GM19397 (cell line): ENCODE measurements around the gene PEMT.

Source experiments
- ATAC-seq: cut with Tn5 transposase; IDR thresholded peaks from one replicate; pipeline ENCODE4 v1.9.1; 2021; ENCODE audit warnings: mild to moderate bottlenecking, moderate library complexity; ENCODE audit not compliant: unreplicated experiment

Gene PEMT

GRCh38 chr17:17516941-17517720, 74.4 kb downstream of the PEMT start:
- ATAC-seq: no peak

- no peak for ATAC-seq
Observed at GRCh38 chr17:17515934-17516930, 75.3 kb downstream of the PEMT start.

DNA sequence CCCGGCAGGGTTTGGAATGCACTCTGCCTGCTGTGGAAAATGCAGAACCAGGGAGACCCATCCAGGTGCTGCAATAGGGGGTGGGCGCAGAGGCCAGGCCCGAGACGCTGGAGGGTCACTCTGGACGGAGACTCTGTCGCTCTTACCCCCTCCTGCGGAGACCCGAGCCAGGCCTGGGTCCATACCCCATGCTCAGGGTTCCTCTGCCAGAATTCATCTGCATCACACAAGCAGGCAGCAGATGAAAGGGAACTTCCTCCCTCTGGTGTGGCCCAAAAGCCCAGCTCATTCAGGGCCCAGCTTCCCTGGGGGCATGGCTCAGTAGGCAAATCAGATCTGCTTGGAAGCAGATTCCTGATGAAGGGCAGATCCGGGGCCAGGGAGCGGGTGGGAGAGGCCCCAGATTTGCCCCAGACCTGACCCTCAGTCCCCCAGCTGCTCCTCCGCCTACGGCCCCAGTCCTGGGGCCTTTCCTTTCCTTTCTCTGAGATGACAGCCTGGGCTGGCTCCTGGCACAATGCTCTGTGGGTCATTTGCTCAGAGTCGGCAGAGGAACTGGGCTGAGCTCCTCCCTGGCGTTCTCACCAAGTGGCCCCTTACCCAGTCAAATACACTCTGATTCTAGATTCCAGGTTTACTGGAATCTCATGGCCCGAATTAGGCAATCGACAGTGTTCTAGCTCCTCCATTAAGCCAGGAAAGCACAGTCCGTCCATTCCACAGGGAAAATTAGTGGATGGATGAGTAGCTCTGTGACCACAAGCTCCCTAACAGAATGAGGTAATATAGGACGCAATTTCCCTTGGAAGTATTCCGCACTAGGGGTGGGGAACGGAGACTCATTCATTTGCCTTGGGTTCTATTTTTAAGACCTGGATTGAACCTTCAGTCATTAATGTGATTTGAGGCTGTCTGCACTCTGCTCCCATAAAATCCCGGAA, 76.2 kb downstream of the PEMT start:
- no peak for ATAC-seq

- ATAC-seq: no peak
Observed at GRCh38 chr17:17514361-17514992, 77.0 kb downstream of the PEMT start.

DNA sequence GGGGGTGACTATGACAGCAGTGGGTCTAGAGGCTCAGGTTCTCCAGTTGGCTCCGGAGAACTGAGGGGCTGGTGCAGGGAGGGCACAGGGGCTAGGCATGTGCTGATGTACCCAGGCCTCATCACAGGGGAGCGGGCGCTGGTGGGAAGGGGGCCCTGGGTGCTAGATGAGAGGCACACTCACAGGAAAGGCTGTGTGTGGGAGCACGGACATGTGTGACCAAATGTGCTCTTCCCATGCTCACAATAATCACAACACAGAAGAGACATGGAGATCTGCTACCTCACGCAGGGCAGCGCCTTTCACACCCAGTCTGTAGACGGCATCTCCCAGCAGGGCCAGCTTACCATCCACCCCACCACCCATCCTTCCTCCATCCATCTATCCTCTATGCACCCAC, 77.9 kb downstream of the PEMT start:
- no peak for ATAC-seq

DNA sequence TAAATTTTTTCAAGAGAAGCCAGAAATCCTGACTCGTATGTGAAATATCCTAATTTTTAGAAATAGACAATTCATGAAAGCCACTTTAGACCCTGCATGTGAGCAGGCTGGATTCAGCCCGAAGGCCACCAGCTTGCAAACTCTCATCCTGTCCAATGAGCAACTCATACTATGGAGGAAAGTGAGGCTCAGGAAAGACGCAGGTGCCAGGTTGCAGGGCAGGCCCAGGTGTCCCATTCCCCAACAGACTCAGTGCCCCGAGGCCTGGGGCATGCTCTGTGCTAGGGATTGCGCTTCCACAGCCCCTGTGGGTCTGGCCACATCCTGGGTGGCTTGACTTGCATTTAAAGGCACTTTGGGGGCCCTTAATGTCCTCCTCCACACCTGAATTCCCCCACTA, 78.6 kb downstream of the PEMT start:
- no peak for ATAC-seq

- no peak for ATAC-seq
Observed at GRCh38 chr17:17511881-17512858, 79.3 kb downstream of the PEMT start.

GRCh38 chr17:17511293-17511741, 80.2 kb downstream of the PEMT start:
- ATAC-seq: no peak

GRCh38 chr17:17510456-17511292, 80.8 kb downstream of the PEMT start:
- no peak for ATAC-seq

GRCh38 chr17:17509601-17510425, 81.7 kb downstream of the PEMT start:
- no peak for ATAC-seq

GRCh38 chr17:17508646-17509591, 82.6 kb downstream of the PEMT start:
- no peak for ATAC-seq

DNA sequence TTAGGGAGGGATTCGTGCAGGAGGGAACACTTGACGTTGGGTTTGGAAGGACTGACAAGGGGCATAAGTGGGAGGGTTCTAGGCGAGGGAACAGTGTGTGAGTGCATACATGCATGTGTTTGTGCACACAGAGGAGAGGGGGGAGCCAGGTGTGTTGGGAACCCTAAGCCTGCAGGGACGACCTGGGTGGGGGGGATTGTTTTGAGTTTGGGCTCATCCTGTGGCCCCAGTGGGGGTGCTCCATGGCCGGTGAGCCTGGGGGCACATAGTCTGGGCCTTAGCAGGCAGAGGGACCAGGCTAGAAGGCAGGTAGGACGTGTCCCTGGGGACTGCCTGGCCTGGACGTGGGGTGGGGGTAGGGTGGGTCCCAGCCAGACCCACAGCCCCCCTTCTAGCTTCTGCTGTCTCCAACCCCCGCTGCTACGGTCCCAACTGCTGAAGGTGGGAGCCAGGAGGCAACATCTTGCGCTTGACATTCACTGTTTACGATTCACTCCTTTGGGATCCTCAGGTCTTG, 83.4 kb downstream of the PEMT start:
- no peak for ATAC-seq

GRCh38 chr17:17507465-17508011, 84.0 kb downstream of the PEMT start:
- ATAC-seq: no peak

DNA sequence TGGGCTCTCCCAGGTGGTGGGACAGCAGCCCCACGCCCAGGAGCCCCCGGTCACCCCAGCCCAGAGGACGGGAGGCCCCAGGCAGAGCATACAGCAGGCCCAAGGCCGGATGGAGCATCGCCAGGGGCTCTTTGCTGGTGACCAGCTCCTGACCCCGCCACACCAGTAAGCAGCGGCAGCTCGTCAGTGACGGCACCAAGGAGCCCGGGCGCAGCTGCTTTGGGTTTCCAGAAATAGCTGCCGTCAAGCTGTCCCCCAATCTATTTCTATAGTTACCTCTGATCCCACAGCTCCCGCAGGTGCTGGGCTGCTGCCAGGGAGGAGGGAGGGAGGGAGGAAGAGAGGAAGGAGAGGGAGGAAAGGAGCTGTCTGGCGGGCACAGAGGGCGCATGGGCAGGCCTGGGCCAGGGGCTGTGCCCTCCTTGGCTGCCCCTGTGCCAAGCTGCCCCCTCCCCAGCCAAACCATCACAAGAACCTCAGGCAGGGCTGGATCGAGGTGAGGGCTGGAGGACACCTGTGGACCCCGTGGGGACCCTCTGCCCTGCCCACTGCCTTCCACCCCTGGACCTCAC, 84.5 kb downstream of the PEMT start:
- ATAC-seq: no peak

DNA sequence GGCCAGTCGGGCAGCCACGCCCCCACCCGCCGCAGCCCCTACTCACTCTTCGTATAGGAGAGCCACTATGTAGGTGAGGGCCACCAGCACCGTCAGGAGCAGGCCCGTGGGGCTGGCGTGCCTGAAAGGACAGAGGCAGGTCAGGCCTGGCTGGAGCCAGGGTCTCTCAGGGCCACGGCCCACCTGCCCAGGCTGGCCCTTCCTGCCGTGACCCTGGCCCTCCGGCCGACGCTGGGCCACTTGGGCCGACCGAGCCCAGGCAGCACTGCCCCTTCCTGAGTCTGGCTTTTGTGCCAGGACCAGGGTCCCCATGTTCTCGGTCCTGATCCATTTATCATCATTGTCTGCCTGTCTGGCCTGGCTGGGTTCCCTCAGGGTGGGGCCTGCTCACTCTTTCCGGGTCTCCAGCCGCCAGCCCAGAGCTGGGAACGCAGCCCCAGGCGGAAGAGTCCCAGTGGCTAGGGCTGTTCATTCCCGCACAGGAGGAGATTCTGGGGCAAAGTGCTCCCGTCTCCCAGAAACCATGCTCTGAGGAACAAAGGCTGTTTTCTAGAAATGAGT, 85.2 kb downstream of the PEMT start:
- no peak for ATAC-seq
